GM19395 (cell line): ENCODE measurements around the gene OSBP2.

Experiments used
- ATAC-seq: cut with Tn5 transposase; IDR thresholded peaks from one replicate; pipeline ENCODE4 v1.9.1; 2021; ENCODE audit warnings: mild to moderate bottlenecking, moderate library complexity; ENCODE audit not compliant: unreplicated experiment

Gene OSBP2

DNA sequence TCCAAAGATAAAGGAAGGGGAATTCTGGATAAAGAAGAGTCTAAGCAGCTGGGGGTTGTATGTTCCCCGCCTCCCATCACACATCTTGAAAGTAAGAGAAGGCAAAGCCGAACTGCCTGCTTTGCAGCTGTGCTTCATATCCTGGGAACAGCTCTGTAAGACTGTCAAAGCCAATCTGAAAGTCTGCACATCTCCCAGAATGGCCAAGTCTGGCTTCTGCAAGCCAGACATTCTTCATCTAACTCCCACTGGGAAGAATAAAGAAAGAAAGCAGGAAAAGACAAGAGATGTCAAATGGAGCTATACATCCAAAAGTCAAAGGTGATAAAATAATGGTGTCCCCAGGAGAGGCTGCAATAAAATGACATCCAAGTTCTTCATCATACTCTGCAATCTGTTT, 258.5 kb downstream of the OSBP2 start:
- ATAC-seq = no peak

GRCh38 chr22:30955153-30955552, 260.5 kb downstream of the OSBP2 start:
- no peak for ATAC-seq
